Activated T-helper 2 cell treated with anti-CD3 and anti-CD28 coated beads, Interferon-gamma antibody, Interleukin-2, Interleukin-4, amounts not matched to agents 10 μg/mL and 5 μg/mL and 100 μg/mL, durations not matched to agents 14 hours and 24 hours and 36 hours (primary cell): ENCODE data around the gene ELF5. TPM values are rescaled to one million over a fixed set of nuclear protein-coding genes. Genes with fewer than 3 reads are reported as not detected.

ENCODE experiments used
- DNase-seq: peaks from one replicate; pipeline ENCODE4 v3.0.0; 2021; ENCODE audit warnings: low spot score
- H3K27ac Mint-ChIP-seq: one replicate; pipeline ENCODE4 v1.8.0; 2021; ENCODE audit warnings: mixed read lengths
- H3K27me3 Mint-ChIP-seq: one replicate; pipeline ENCODE4 v1.8.0; 2021; ENCODE audit warnings: low read depth, mixed read lengths
- H3K36me3 Mint-ChIP-seq: one replicate; pipeline ENCODE4 v1.8.0; 2021; ENCODE audit warnings: low read depth, mixed read lengths
- H3K4me1 Mint-ChIP-seq: one replicate; pipeline ENCODE4 v1.8.0; 2021; ENCODE audit warnings: low read depth, mixed read lengths
- H3K4me3 Mint-ChIP-seq: one replicate; pipeline ENCODE4 v1.8.0; 2021; ENCODE audit warnings: low read depth, mild to moderate bottlenecking, moderate library complexity, mixed read lengths
- H3K9me3 Mint-ChIP-seq: one replicate; pipeline ENCODE4 v1.8.0; 2021; ENCODE audit warnings: mixed read lengths
- intact Hi-C: fragments of 100-400 bp; cut with micrococcal nuclease; formaldehyde crosslinking; loops from one replicate; pipeline ENCODE4 v1.15.1; 2023
- total RNA-seq: library from RNA; stranded (reverse); gene quantifications from 2 replicates; pipeline ENCODE4 v1.2.3, GENCODE V29; 2022

ELF5 gene
- total RNA-seq, 1 donor from 2014 or later: not detected

- H3K27me3 Mint-ChIP-seq: peaks cover 9% of the 10 kb centered on the region
- no peak for DNase-seq
- H3K36me3 Mint-ChIP-seq: no peaks in the 10 kb centered on the region
- no peaks in the 10 kb centered on the region for H3K4me1 Mint-ChIP-seq
- no peak overlapping the region for H3K4me3 Mint-ChIP-seq
- no peak overlapping the region for H3K27ac Mint-ChIP-seq
- intact Hi-C loops: no loop called here
- H3K9me3 Mint-ChIP-seq: no peaks in the 10 kb centered on the region
Observed at GRCh38 chr11:34516247-34517040, 2.9 kb upstream of the ELF5 start.

- Mint-ChIP-seq H3K4me1 (no peaks in the 10 kb centered on the region), H3K27ac (no peak overlapping the region), H3K27me3 (peaks cover 9% of the 10 kb centered on the region), H3K9me3 (no peaks in the 10 kb centered on the region), H3K4me3 (no peak overlapping the region), H3K36me3 (no peaks in the 10 kb centered on the region)
- no peak for DNase-seq
- intact Hi-C loops: loop anchor here (5.0 kb wide), 1 partner anchor 378 kb away; no protein-coding TSS in a partner anchor
Observed at GRCh38 chr11:34514597-34514996, 1.0 kb upstream of the ELF5 start.

- Mint-ChIP-seq H3K9me3 (no peaks in the 10 kb centered on the region), H3K27me3 (peaks cover 7% of the 10 kb centered on the region), H3K27ac (no peak overlapping the region), H3K4me3 (no peak overlapping the region), H3K4me1 (no peaks in the 10 kb centered on the region), H3K36me3 (no peaks in the 10 kb centered on the region)
- peak; percentile 24 for DNase-seq
- intact Hi-C loops: loop anchor here (5.0 kb wide), 1 partner anchor 379 kb away; no protein-coding TSS in a partner anchor
Observed at GRCh38 chr11:34512840-34513681, 533 bp downstream of the ELF5 start.

GRCh38 chr11:34510673-34511072 is 2.9 kb downstream of the ELF5 start:
- H3K36me3 Mint-ChIP-seq: no peaks in the 10 kb centered on the region

GRCh38 chr11:34510218-34510617 is 3.4 kb downstream of the ELF5 start:
- no peak for DNase-seq
- intact Hi-C loops: loop anchor here (5.0 kb wide), 1 partner anchor 382 kb away; no protein-coding TSS in a partner anchor

More at GRCh38 chr11:34510673-34511072, 2.9 kb downstream of the ELF5 start:
- DNase-seq: no peak
- intact Hi-C loops: loop anchor here (5.0 kb wide), 1 partner anchor 382 kb away; no protein-coding TSS in a partner anchor
- H3K27me3 Mint-ChIP-seq: peaks cover 2% of the 10 kb centered on the region
- H3K4me1 Mint-ChIP-seq: no peaks in the 10 kb centered on the region
- H3K27ac Mint-ChIP-seq: no peak overlapping the region
- H3K9me3 Mint-ChIP-seq: no peaks in the 10 kb centered on the region
- H3K4me3 Mint-ChIP-seq: no peak overlapping the region

GRCh38 chr11:34509336-34509876 is 4.2 kb downstream of the ELF5 start:
- DNase-seq: no peak
- Mint-ChIP-seq H3K27me3 (no peaks in the 10 kb centered on the region), H3K4me1 (no peaks in the 10 kb centered on the region), H3K36me3 (no peaks in the 10 kb centered on the region), H3K4me3 (no peak overlapping the region), H3K9me3 (no peaks in the 10 kb centered on the region), H3K27ac (no peak overlapping the region)
- intact Hi-C loops: no loop called here

More at GRCh38 chr11:34510218-34510617, 3.4 kb downstream of the ELF5 start:
- no peaks in the 10 kb centered on the region for H3K9me3 Mint-ChIP-seq
- H3K4me3 Mint-ChIP-seq: no peak overlapping the region
- no peaks in the 10 kb centered on the region for H3K36me3 Mint-ChIP-seq
- no peaks in the 10 kb centered on the region for H3K4me1 Mint-ChIP-seq
- no peak overlapping the region for H3K27ac Mint-ChIP-seq
- H3K27me3 Mint-ChIP-seq: peaks cover 2% of the 10 kb centered on the region

GRCh38 chr11:34508524-34508923 is 5.1 kb downstream of the ELF5 start:
- no peak overlapping the region for H3K27ac Mint-ChIP-seq

GRCh38 chr11:34507610-34508009 is 6.0 kb downstream of the ELF5 start:
- DNase-seq: no peak
- no peaks in the 10 kb centered on the region for H3K9me3 Mint-ChIP-seq
- no peaks in the 10 kb centered on the region for H3K27me3 Mint-ChIP-seq
- no peak overlapping the region for H3K27ac Mint-ChIP-seq
- H3K4me1 Mint-ChIP-seq: no peaks in the 10 kb centered on the region
- intact Hi-C loops: no loop called here
- H3K36me3 Mint-ChIP-seq: no peaks in the 10 kb centered on the region
- H3K4me3 Mint-ChIP-seq: no peak overlapping the region

More at GRCh38 chr11:34508524-34508923, 5.1 kb downstream of the ELF5 start:
- no peaks in the 10 kb centered on the region for H3K27me3 Mint-ChIP-seq
- intact Hi-C loops: no loop called here
- no peak overlapping the region for H3K4me3 Mint-ChIP-seq
- no peaks in the 10 kb centered on the region for H3K4me1 Mint-ChIP-seq
- H3K9me3 Mint-ChIP-seq: no peaks in the 10 kb centered on the region
- DNase-seq: no peak
- H3K36me3 Mint-ChIP-seq: no peaks in the 10 kb centered on the region

GRCh38 chr11:34507156-34507555 is 6.4 kb downstream of the ELF5 start:
- Mint-ChIP-seq H3K9me3 (no peaks in the 10 kb centered on the region), H3K27ac (no peak overlapping the region), H3K36me3 (no peaks in the 10 kb centered on the region), H3K27me3 (no peaks in the 10 kb centered on the region), H3K4me3 (no peak overlapping the region), H3K4me1 (no peaks in the 10 kb centered on the region)
- DNase-seq: no peak
- intact Hi-C loops: no loop called here

- H3K27me3 Mint-ChIP-seq: peaks cover 2% of the 10 kb centered on the region
- intact Hi-C loops: no loop called here
Observed at GRCh38 chr11:34505874-34506273, 7.7 kb downstream of the ELF5 start.

GRCh38 chr11:34502949-34503348 is 10.6 kb downstream of the ELF5 start:
- Mint-ChIP-seq H3K4me3 (no peak overlapping the region), H3K4me1 (no peaks in the 10 kb centered on the region)
- intact Hi-C loops: no loop called here

More at GRCh38 chr11:34505874-34506273, 7.7 kb downstream of the ELF5 start:
- Mint-ChIP-seq H3K4me1 (no peaks in the 10 kb centered on the region), H3K36me3 (no peaks in the 10 kb centered on the region), H3K4me3 (no peak overlapping the region), H3K9me3 (no peaks in the 10 kb centered on the region), H3K27ac (no peak overlapping the region)
- DNase-seq: no peak

GRCh38 chr11:34501949-34502348 is 11.6 kb downstream of the ELF5 start:
- intact Hi-C loops: no loop called here
- DNase-seq: no peak
- H3K9me3 Mint-ChIP-seq: no peaks in the 10 kb centered on the region
- H3K4me3 Mint-ChIP-seq: no peak overlapping the region
- H3K27me3 Mint-ChIP-seq: peaks cover 10% of the 10 kb centered on the region
- H3K4me1 Mint-ChIP-seq: no peaks in the 10 kb centered on the region
- no peak overlapping the region for H3K27ac Mint-ChIP-seq
- H3K36me3 Mint-ChIP-seq: no peaks in the 10 kb centered on the region

More at GRCh38 chr11:34502949-34503348, 10.6 kb downstream of the ELF5 start:
- Mint-ChIP-seq H3K27ac (no peak overlapping the region), H3K27me3 (peaks cover 8% of the 10 kb centered on the region), H3K9me3 (no peaks in the 10 kb centered on the region), H3K36me3 (no peaks in the 10 kb centered on the region)
- no peak for DNase-seq
